CD4-positive, alpha-beta T cell treated with Interleukin-15 for 4 hours (primary cell): ENCODE data around the gene FASTKD3.
A peak's percentile ranks its signal among the peaks of the same experiment; 100 is the strongest.

Experiments
- DNase-seq: peaks from one replicate; pipeline ENCODE4 v3.0.0-alpha.2; 2020; ENCODE audit warnings: low spot score

FASTKD3 gene

GRCh38 chr5:7881091-7881490 lies 12.3 kb upstream of the FASTKD3 start:
- DNase-seq, result no peak

GRCh38 chr5:7878381-7878873 lies 9.6 kb upstream of the FASTKD3 start:
- DNase-seq, result no peak

GRCh38 chr5:7877851-7878250 lies 9.0 kb upstream of the FASTKD3 start:
- no peak for DNase-seq

- DNase-seq, result peak; percentile 21
Measured at GRCh38 chr5:7876867-7877266, 8.0 kb upstream of the FASTKD3 start.

GRCh38 chr5:7875151-7875550 lies 6.3 kb upstream of the FASTKD3 start:
- DNase-seq, result no peak

GRCh38 chr5:7874639-7875038 lies 5.8 kb upstream of the FASTKD3 start:
- DNase-seq, result no peak

GRCh38 chr5:7873216-7873615 lies 4.4 kb upstream of the FASTKD3 start:
- DNase-seq, result peak; percentile 56

GRCh38 chr5:7872517-7873130 lies 3.8 kb upstream of the FASTKD3 start:
- no peak for DNase-seq

GRCh38 chr5:7871653-7872052 lies 2.8 kb upstream of the FASTKD3 start:
- no peak for DNase-seq

- DNase-seq, result no peak
Measured at GRCh38 chr5:7869474-7870136, 774 bp upstream of the FASTKD3 start.

GRCh38 chr5:7868427-7868772 lies 431 bp downstream of the FASTKD3 start:
- DNase-seq, result no peak

GRCh38 chr5:7867260-7867659 lies 1.6 kb downstream of the FASTKD3 start:
- no peak for DNase-seq

GRCh38 chr5:7866196-7866595 lies 2.6 kb downstream of the FASTKD3 start:
- no peak for DNase-seq

- no peak for DNase-seq
Measured at GRCh38 chr5:7857926-7858632, 10.8 kb downstream of the FASTKD3 start.

- no peak for DNase-seq
Measured at GRCh38 chr5:7857361-7857760, 11.5 kb downstream of the FASTKD3 start.

- peak; percentile 48 for DNase-seq
Measured at GRCh38 chr5:7856855-7857254, 12.0 kb downstream of the FASTKD3 start.

GRCh38 chr5:7855611-7856010 lies 13.2 kb downstream of the FASTKD3 start:
- DNase-seq, result no peak

- DNase-seq, result no peak
Measured at GRCh38 chr5:7852988-7853387, 15.8 kb downstream of the FASTKD3 start.

GRCh38 chr5:7852542-7852941 lies 16.3 kb downstream of the FASTKD3 start:
- no peak for DNase-seq

- no peak for DNase-seq
Measured at GRCh38 chr5:7851617-7852289, 17.1 kb downstream of the FASTKD3 start.

GRCh38 chr5:7851240-7851592 lies 17.6 kb downstream of the FASTKD3 start:
- DNase-seq, result no peak

GRCh38 chr5:7850395-7851239 lies 18.2 kb downstream of the FASTKD3 start, which contains the start of gene CFAP90:
TSS of gene CFAP90 (minus strand) at chr5:7851133. CDS start at chr5:7851021, 112 bp downstream.
- no peak for DNase-seq
